IPS-11a (cell line): Measurements from ENCODE around the gene METTL9.
"Not testable (repeated sequence)": the region's sequence is repeated elsewhere in the genome, so short reads cannot be mapped to it uniquely, and the experiment has no call there.

Experiments
- H3K4me3 ChIP-seq: one replicate; pipeline ENCODE4 v1.5.1; 2013; ENCODE audit warnings: low read depth, low read length, control low read depth

Gene METTL9

GRCh38 chr16:21599122-21600030 is at the start of gene METTL9:
TSS of gene METTL9 (plus strand) at chr16:21599577. CDS start at chr16:21599734, 157 bp downstream.
- H3K4me3 ChIP-seq, result peak within 1 kb of the TSS; percentile 94

GRCh38 chr16:21549975-21550374 is 49.4 kb upstream of the METTL9 start:
- H3K4me3 ChIP-seq, result not testable (repeated sequence)

GRCh38 chr16:21550435-21550834 is 48.9 kb upstream of the METTL9 start:
- not testable (repeated sequence) for H3K4me3 ChIP-seq

GRCh38 chr16:21551076-21551475 is 48.3 kb upstream of the METTL9 start:
- not testable (repeated sequence) for H3K4me3 ChIP-seq

DNA sequence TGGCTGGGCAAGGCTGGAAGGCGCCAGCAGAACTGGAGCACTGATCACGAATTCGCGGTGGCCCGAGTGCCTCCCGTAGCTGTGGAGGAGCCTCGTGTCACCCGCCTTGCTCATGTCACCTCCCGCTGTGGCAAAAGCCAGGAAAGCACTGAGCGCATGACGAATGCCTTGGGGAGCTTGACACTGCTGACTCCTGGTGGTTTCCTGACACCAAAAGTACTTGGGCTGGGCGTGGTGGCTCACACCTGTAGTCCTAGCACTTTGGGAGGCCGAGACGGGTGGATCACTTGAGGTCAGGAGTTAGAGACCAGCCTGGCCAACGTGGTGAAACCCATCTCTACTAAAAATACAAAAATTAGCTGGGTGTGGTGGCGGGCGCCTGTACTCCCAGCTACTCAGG is 47.8 kb upstream of the METTL9 start:
- not testable (repeated sequence) for H3K4me3 ChIP-seq

DNA sequence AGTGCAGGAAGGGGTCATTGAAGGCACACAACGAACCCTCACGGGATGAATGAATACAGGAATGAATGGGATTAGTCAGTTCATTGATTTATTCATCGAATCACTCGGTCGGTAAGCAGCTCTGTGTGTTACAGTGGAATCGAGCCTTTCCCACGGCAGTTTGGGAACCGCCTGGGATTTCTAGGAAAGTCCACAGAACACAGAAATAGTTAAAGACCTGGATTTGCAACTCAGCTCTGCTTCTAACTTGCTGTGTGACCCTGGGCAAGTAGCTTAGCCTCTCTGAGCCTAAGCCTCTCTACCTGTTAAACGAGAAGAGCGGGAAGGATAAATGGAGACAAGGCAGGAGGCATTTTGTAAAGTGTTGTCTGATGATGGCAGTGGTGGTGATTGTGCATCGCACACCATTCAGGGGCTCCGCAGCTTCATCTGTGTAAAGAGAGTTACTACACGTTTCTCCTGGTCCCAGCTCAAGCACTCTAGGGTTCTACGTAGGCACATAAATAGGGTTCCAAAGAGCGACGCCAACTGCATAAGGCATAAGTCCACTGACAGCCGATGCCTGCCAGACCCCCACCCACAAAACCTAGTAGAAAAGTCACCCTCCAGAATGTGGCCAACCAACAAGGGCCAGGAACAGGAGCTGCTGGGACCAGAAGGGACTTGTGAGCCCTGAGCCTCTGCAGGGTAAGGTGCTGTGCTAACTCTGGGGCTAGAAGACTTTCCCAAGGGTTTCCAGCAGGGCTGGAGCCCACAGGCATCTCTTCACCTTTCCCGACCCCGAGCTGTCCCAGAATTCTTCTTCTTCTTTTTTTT is 45.7 kb upstream of the METTL9 start:
- not testable (repeated sequence) for H3K4me3 ChIP-seq

DNA sequence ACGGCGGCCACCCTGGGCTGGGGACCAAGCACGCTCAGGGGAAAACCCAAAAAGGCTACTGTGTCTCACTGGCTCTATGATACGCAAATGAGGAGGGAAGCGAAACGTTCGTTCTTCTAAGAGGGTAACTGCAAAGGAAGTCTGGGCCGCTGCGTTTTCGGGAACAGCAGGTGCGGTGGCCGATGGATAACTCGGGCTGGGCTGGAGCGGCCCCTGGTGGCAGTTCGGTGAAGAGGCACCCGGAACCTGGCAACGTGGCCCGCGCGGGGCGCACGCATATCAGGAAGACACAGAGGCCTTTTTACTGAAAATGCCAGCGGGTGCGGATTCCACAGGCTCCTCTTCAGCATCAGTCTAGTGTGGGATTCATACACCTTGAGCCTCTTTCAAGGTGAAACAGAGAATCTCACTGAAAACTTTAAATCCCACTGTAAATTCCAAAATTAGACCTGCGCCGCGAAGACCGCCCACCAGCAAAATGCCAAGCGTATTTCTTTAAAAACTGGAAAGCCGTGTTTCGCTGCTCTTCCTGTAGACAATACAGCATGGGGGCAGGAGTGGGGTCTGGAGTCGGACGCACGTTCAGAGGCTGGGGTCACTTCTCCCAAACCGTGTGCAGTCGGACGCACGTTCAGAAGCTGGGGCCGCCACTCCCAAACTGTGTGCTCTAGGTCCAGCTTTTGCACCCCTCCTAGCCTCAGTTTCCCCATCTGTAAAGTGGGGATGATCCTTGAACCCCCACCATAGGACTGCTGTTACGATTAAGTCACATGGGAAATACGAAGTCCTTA is 44.4 kb upstream of the METTL9 start:
- H3K4me3 ChIP-seq, result no peak overlapping the region

DNA sequence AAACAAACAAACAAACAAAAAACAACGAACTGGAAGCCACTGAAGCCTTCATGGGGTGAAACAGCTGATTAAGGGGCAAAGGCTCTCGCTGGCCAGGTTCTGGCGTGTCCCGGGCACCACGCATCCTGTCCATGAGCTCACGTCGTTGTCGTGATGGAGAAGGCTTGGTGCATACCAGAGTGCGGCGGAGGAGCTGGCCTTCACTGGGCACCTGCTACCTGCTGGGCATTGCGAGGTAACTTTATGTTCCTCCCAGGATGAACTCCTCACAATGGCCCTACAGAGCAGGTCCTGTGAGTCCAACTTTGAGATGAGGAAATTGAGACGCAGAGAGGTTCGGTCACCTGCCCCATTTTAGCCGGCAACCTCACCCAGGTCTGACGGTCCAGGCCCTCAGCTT is 43.8 kb upstream of the METTL9 start:
- not testable (repeated sequence) for H3K4me3 ChIP-seq

GRCh38 chr16:21556026-21556595 is 43.3 kb upstream of the METTL9 start:
- H3K4me3 ChIP-seq, result not testable (repeated sequence)

GRCh38 chr16:21556651-21557241 is 42.6 kb upstream of the METTL9 start:
- not testable (repeated sequence) for H3K4me3 ChIP-seq

DNA sequence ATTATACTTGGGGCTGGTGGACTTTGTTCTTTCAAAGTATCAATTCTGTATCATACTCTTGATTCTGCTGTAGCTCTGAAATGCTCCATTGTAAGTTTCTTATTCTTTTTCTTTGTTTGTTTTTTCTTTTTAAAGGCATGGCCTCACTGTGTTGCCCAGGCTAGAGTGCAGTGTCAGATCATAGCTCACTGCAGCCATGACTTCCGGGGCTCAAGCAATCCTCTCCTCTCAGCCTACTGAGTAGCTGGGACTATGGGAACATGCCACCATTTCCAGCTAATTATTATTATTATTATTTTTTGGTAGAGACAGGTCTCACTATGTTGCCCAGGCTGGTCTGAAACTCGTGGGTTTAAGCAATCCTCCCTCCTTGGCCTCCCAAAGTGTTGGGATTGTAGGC is 38.9 kb upstream of the METTL9 start:
- H3K4me3 ChIP-seq, result no peak overlapping the region

- H3K4me3 ChIP-seq, result no peak overlapping the region
These were observed 35.7 kb upstream of the METTL9 start for GRCh38 chr16:21563676-21564075.

GRCh38 chr16:21564367-21564766 is 35.0 kb upstream of the METTL9 start:
- H3K4me3 ChIP-seq, result not testable (repeated sequence)

- no peak overlapping the region for H3K4me3 ChIP-seq
These were observed 33.9 kb upstream of the METTL9 start for GRCh38 chr16:21565507-21565860.

DNA sequence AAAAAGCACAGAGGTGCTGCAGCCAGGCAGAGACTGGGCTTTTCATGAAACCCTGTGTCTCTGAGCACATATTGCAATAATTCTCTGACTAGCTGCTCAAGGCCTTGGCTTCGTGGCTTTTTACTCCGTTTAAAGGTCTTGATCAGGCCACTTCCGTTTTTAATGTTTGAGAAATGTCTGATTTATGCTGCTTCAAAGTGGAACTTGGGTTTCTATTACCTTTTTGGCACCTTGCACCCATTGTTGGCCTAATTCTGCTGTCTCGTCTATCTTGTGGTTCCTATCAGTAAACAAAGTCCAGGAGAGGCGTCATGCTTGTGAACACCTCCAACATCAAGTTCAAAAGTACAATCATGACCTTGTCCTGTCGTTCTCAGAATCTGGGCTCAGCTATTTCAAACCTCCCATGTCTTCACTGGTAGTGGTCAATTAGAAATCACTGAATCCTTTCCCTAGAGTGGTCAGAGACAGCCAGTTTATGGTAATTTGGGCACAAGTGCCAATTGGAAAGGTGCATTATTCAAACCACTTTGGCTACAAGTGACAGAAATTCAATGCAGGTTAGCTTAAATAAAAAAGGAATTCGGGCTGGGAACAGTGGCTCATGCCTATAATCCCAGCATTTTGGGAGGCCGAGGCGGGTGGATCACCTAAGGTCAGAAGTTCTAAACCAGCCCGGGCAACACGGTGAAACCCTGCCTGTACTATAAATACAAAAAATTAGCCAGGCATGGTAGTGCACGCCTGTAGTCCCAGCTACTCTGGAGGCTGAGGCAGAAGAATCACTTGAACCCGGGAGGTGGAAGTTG is 33.3 kb upstream of the METTL9 start:
- no peak overlapping the region for H3K4me3 ChIP-seq

DNA sequence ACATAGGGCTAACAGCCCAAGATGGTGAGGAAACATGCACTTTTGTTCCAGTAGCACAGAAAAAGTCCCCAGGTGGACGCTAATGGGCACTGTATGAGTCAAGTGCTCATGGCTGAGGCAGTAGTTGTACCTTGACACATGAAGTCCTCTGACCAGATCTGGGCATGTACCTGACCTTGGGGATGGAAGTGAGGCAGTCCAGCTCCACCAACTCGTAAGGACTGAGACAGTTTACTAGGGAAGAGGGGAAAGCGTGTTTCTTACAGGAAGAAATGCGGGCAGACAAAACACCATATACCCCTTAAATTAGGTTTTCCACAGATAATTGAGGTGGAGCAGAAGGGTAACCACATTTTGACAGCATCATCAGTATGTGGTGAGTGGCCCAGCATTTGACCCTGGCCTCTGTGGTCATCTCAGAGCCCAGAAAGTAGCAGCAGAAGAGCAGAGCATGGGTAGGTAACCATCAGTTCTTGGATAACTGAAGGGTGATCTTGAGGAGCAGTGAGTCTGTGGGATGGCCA is 32.4 kb upstream of the METTL9 start:
- no peak overlapping the region for H3K4me3 ChIP-seq

GRCh38 chr16:21567496-21567895 is 31.9 kb upstream of the METTL9 start:
- not testable (repeated sequence) for H3K4me3 ChIP-seq

GRCh38 chr16:21568502-21569189 is 30.7 kb upstream of the METTL9 start:
- H3K4me3 ChIP-seq, result no peak overlapping the region

DNA sequence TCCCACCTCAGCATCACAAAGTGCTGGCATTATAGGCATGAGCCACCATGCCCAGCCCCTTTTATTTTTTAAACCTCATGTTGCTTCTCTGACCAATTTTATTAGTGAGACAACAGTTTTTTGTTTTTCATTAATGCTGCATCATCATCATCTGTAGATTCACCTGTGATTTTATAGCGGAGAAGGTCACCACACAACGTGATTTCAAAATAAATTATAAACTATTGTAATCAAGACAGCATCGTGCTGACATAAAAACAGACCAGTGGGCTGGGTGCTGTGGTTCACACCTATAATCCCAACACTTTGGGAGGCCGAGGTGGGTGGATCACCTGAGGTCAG is 28.7 kb upstream of the METTL9 start:
- H3K4me3 ChIP-seq, result no peak overlapping the region
